ENCODE data around the gene SERTAD2.

The SERTAD2 gene

DNA sequence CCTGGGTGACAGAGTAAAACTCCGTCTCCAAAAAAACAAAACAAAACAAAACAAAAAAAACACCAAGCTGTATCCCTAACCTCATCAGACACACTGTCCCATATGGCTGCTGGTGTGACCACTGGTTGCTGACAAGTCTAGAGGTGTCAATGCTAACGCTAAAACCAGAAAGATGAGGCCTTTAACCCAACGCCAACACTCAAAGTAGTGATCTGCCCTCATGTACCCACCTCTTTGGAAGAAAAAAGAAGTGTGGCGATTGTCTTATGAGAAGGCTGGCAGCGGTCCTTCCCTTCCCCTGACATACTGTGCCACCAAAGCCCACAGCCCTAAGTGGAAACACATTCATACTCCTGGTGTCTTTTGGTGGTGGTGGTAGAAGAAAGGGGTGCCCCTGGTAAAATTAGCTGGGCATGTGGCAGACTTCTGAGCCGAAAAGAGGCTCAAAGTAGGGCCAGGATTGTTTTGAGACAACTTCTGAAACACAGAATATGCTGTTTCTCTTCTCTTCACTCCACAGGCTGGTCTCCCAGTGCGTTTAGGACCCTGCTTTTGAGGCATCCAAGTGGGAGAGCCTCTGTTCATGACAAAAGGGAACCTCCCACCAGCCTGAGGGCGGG lies 9.8 kb downstream of the SERTAD2 start:
- peak; percentile 38 for FAIRE-seq
- no peak for DNase-seq (ENCODE audit: insufficient read length, low spot score)
- TF ChIP-seq PAX5 (IDR thresholded peaks at IDR 0.05; ENCODE audit: insufficient read depth, low read length, severe bottlenecking) = no peak
- no peak; the same call in 1 of the 2 replicates for TF ChIP-seq TAF1 (IDR thresholded peaks at IDR 0.05; ENCODE audit: low read depth, low read length)
- no peak for TF ChIP-seq POU2F2 (IDR thresholded peaks at IDR 0.05; ENCODE audit: low read depth, low read length)
- no peak for TF ChIP-seq POLR2AphosphoS5 (IDR thresholded peaks at IDR 0.05; ENCODE audit: low read depth, low read length)

- DNase-seq (ENCODE audit: insufficient read length, low spot score) (no peak), FAIRE-seq (no peak)
- TF ChIP-seq POLR2AphosphoS5 (IDR thresholded peaks at IDR 0.05; ENCODE audit: low read depth, low read length) = no peak
- TF ChIP-seq PAX5 (IDR thresholded peaks at IDR 0.05; ENCODE audit: insufficient read depth, low read length, severe bottlenecking) = no peak
- no peak for TF ChIP-seq POLR2A (IDR thresholded peaks at IDR 0.05; ENCODE audit: low read depth, low read length)
- TF ChIP-seq TAF1 (IDR thresholded peaks at IDR 0.05; ENCODE audit: low read depth, low read length) = no peak
- no peak for TF ChIP-seq SPI1 (IDR thresholded peaks at IDR 0.05; ENCODE audit: low read depth, low read length)
- TF ChIP-seq POU2F2 (IDR thresholded peaks at IDR 0.05; ENCODE audit: low read depth, low read length) = no peak
Measured at GRCh38 chr2:64641599-64641998, 12.1 kb downstream of the SERTAD2 start.

- FAIRE-seq (peak; percentile 31), DNase-seq (ENCODE audit: insufficient read length, low spot score) (no peak)
- TF ChIP-seq TAF1 (IDR thresholded peaks at IDR 0.05; ENCODE audit: low read depth, low read length) (no peak), PAX5 (IDR thresholded peaks at IDR 0.05; ENCODE audit: insufficient read depth, low read length, severe bottlenecking) (no peak), POU2F2 (IDR thresholded peaks at IDR 0.05; ENCODE audit: low read depth, low read length) (no peak), SPI1 (IDR thresholded peaks at IDR 0.05; ENCODE audit: low read depth, low read length) (no peak), POLR2A (IDR thresholded peaks at IDR 0.05; ENCODE audit: low read depth, low read length) (no peak), POLR2AphosphoS5 (IDR thresholded peaks at IDR 0.05; ENCODE audit: low read depth, low read length) (no peak)
Measured at GRCh38 chr2:64640153-64641044, 13.3 kb downstream of the SERTAD2 start.

DNA sequence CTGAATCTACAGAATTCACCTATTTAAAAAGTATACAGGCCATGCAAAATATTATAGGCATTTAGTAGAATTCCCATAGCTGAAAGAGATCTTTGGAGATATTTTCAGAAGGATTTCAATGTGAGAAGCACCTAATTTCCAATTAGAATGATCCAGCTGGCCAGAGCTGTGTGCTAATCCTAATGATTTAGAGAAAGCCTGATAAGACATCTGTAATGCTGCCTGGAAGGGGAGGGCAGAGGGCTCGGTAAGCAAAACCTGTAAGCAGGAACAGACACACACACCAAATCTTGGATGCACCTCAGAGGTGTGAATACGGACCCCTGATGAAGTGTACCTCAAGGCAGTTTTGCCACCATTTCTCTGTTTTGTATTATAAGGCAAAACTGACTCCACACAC lies 14.0 kb downstream of the SERTAD2 start:
- FAIRE-seq (peak; percentile 5), DNase-seq (ENCODE audit: insufficient read length, low spot score) (no peak)
- TF ChIP-seq SPI1 (IDR thresholded peaks at IDR 0.05; ENCODE audit: low read depth, low read length) (no peak), POLR2AphosphoS5 (IDR thresholded peaks at IDR 0.05; ENCODE audit: low read depth, low read length) (no peak), PAX5 (IDR thresholded peaks at IDR 0.05; ENCODE audit: insufficient read depth, low read length, severe bottlenecking) (no peak), POU2F2 (IDR thresholded peaks at IDR 0.05; ENCODE audit: low read depth, low read length) (no peak), POLR2A (IDR thresholded peaks at IDR 0.05; ENCODE audit: low read depth, low read length) (no peak), TAF1 (IDR thresholded peaks at IDR 0.05; ENCODE audit: low read depth, low read length) (no peak)

GRCh38 chr2:64638502-64639120 lies 15.1 kb downstream of the SERTAD2 start:
- FAIRE-seq (peak; percentile 79), DNase-seq (ENCODE audit: insufficient read length, low spot score) (no peak)
- no peak for TF ChIP-seq POLR2AphosphoS5 (IDR thresholded peaks at IDR 0.05; ENCODE audit: low read depth, low read length)
- no peak for TF ChIP-seq TAF1 (IDR thresholded peaks at IDR 0.05; ENCODE audit: low read depth, low read length)
- no peak for TF ChIP-seq PAX5 (IDR thresholded peaks at IDR 0.05; ENCODE audit: insufficient read depth, low read length, severe bottlenecking)
- no peak for TF ChIP-seq POLR2A (IDR thresholded peaks at IDR 0.05; ENCODE audit: low read depth, low read length)
- no peak for TF ChIP-seq POU2F2 (IDR thresholded peaks at IDR 0.05; ENCODE audit: low read depth, low read length)
- no peak for TF ChIP-seq SPI1 (IDR thresholded peaks at IDR 0.05; ENCODE audit: low read depth, low read length)

DNA sequence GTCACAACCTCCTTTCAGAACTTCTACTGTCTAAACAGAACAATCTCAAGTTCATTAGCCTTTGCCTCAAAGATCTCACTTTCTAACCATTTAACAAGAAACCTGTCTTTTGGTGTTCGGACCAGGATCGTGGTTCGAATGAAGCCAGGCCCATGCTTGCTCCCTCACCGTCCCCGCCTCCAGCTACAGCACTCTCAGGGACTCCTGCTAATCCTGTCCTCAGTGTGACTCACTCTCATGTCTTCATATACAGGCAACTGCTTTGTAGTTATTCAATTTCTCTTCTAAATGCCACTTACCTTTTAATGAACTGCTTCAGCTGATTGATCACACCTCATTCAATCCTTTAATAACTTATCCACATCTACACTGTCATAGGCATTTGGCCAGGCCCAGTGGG lies 15.8 kb downstream of the SERTAD2 start:
- DNase-seq (ENCODE audit: insufficient read length, low spot score) = no peak
- no peak for FAIRE-seq

GRCh38 chr2:64637000-64637635 lies 16.6 kb downstream of the SERTAD2 start:
- FAIRE-seq (peak; percentile 77), DNase-seq (ENCODE audit: insufficient read length, low spot score) (no peak)
- no peak for TF ChIP-seq PAX5 (IDR thresholded peaks at IDR 0.05; ENCODE audit: insufficient read depth, low read length, severe bottlenecking)
- 0 out of 2 replicates have a peak, but pooled peaks have one; percentile 21 for TF ChIP-seq POU2F2 (IDR thresholded peaks at IDR 0.05; ENCODE audit: low read depth, low read length)
- TF ChIP-seq TAF1 (IDR thresholded peaks at IDR 0.05; ENCODE audit: low read depth, low read length) = 0 out of 2 replicates have a peak, but pooled peaks have one; percentile 14

More for the DNA sequence above, 15.8 kb downstream of the SERTAD2 start:
- TF ChIP-seq TAF1 (IDR thresholded peaks at IDR 0.05; ENCODE audit: low read depth, low read length) (no peak), PAX5 (IDR thresholded peaks at IDR 0.05; ENCODE audit: insufficient read depth, low read length, severe bottlenecking) (no peak), POU2F2 (IDR thresholded peaks at IDR 0.05; ENCODE audit: low read depth, low read length) (no peak)

DNA sequence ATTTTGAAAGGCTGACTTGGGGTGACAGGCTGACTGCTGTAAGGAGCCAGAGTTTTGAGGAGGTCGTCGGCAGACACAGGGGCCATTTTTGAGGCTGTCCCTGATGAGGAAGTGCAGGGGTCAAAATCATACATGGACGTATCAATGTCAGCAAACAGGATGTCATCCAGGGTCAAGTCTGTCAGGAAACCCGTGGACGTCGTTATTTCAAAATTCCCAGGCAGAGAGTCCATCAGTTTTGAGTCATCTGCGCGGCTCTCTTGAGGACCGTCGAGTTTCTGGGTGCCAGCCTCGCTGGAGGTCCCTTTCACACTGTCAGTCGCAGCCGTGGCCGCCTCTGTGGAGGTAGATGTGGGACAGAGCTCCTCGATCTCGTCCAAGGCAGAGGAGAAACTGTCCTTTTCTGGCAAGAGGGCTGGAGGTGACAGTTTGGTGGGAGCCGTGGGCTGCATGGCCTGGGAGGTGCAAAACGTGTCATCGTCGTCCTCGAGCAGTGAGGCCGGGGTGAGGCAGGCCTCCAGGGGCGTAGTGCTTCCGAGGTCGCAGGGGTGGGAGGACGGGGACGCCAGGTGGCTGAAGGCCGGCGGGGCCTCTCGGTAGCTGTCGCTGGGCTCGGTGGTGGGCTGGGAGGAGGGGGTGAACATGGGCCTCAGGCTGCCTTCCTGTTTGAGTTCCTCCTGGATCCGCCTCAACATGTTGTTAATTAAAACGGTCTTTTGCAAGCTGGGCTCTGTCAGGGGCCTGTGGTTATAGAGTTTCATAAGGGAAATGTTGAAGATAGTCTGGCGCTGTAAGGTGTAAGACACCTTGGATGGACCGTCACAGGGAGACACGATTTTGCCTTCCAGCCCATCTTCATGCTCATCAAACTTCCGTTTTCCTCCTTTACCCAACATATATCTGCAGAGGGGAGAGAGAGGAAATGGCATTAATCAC lies 17.5 kb downstream of the SERTAD2 start:
- TF ChIP-seq POLR2A (IDR thresholded peaks at IDR 0.05; ENCODE audit: low read depth, low read length) = no peak; the same call in 1 of the 2 replicates
- no peak for TF ChIP-seq POLR2AphosphoS5 (IDR thresholded peaks at IDR 0.05; ENCODE audit: low read depth, low read length)
- TF ChIP-seq TAF1 (IDR thresholded peaks at IDR 0.05; ENCODE audit: low read depth, low read length) = no peak
- peak; percentile 21; the same call in 1 of the 2 replicates for TF ChIP-seq SPI1 (IDR thresholded peaks at IDR 0.05; ENCODE audit: low read depth, low read length)
- TF ChIP-seq PAX5 (IDR thresholded peaks at IDR 0.05; ENCODE audit: insufficient read depth, low read length, severe bottlenecking) = no peak
- DNase-seq (ENCODE audit: insufficient read length, low spot score) (peak; percentile 49), FAIRE-seq (peak; percentile 91)

Measured in GM12891 (cell line).